Right renal pelvis (tissue), 4 donors: ENCODE results near the gene TFPT. TPM values are rescaled to one million over a fixed set of nuclear protein-coding genes. Genes with fewer than 3 reads are reported as not detected.
A peak's percentile ranks its signal among the peaks of the same experiment; 100 is the strongest.

Experiments
- DNase-seq, 4 donors: peaks; one replicate each; pipeline ENCODE4 v3.0.0-alpha.2; 2013; ENCODE audit warnings: low read depth in 4 of 4, low spot score in 3 of 4, missing footprints in 1 of 4
- polyA plus RNA-seq, 4 donors: library from polyadenylated mRNA; unstranded; fragments of 120-200 nt; gene quantifications; one replicate each; pipeline ENCODE4 v1.2.1, GENCODE V29; 2013; ENCODE audit not compliant: insufficient read length in 4 of 4

The TFPT gene, protein sequence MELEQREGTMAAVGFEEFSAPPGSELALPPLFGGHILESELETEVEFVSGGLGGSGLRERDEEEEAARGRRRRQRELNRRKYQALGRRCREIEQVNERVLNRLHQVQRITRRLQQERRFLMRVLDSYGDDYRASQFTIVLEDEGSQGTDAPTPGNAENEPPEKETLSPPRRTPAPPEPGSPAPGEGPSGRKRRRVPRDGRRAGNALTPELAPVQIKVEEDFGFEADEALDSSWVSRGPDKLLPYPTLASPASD
- 10 to 100 TPM; 14.3 to 22.6 (median 14.4) TPM for polyA plus RNA-seq

DNA sequence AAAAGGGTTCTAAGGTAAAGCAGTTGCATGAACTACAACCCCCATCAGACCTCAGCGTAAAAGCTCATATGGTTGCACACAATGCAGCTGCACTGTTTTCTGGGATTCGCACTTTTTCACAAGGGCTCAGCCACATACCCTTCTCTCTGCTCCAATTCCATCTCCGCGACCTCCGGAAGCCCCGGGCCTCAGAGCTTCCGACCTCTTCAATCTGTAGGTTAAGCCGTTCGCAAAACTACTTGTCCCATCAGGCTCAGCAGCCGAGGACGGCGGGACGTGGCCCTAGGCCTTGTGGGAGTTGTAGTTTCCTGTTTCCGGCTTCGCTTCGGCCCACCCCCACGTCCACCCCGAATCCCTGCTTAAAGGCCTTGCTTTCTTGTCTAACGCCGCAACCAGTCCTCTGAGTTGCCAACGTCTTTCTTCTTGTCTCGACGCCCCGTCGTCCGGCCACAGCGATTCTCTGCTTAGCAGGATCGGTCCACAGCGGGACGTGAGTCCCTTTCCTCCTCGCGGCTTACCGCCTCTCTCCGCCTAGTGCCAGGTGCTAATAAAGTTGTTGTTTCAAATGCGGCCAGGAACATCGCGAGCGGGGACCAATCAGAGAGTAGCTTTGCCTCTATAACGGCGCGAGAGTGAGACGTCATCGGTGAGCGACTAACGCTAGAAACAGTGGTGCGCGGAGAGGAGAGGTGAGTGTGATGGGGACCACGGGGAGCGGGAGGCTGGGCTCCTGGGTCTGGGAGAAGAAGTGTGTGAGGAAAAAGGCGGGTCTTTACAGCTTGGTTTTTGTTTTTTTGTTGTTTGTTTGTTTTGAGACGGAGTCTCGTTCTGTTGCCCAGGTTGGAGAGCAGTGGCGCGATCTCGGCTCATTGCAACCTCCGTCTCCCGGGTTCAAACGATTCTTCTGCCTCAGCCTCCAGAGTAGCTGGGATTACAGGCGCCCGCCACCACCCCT, at the start of gene TFPT, which contains the start of gene PRPF31:
Gene TFPT, minus strand, starts transcription at position 549 of the 955 bp plus-strand sequence. Its CDS starts 388 bp downstream, at position 161.
Gene PRPF31, plus strand, starts transcription at position 646 of the 955 bp plus-strand sequence. CDS start 2,525 bp downstream, outside the sequence.
- peak; percentile 97 to 99 (median 98) for DNase-seq

DNA sequence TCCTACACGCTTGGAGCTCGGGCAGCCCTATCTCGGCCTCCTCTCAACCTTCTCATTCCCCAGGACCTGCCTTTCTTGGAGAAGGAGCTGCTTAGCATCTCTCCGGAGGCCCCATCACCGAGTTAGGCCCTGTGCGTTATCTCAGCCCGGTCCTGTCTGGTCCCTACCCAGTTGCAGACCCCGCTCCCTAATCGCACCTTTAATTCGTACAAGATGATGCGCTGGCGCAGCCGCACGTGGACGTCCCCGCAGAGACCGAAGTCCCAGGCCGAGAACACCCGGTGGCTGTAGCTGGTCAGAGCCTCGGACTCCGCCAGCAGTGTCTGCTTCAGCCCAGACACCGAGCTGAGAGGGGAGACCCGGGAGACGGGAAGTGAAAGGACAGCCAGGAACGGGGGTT, 49.8 kb upstream of the TFPT start:
- DNase-seq: no peak

DNA sequence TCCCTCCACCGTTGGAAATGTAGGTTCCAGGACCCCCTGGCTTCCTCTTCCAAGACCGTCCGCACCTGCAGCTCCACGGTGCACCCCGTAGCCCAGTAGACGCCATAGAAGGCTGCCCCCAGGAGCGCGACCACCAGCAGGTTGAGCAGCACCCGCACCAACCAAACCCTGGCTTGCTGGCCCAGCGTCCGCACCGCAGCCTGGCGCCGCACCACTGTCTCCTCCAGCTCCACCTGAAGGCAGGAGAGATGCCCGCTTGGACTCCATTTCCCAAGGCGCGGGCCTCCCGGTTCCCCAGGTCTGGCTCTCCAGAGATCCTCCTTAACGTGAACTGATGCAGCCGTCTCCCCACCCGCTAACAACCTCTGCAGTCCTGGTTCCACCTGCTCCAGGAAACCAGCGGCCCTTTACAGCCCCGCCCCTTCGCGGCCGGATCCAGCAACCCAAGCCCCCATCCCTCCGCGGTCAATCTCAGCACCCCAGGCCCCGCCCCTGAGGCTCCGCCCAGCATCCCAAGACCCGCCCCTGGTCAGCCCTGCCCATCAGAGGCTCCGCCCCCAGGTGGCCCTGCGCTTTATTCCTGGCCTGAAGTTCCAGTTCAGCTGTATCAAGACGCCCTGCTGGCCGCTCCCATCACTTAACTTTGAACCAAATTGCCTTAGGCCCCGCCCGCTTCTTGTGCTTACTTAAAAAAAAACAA, 49.1 kb upstream of the TFPT start:
- no peak for DNase-seq

DNA sequence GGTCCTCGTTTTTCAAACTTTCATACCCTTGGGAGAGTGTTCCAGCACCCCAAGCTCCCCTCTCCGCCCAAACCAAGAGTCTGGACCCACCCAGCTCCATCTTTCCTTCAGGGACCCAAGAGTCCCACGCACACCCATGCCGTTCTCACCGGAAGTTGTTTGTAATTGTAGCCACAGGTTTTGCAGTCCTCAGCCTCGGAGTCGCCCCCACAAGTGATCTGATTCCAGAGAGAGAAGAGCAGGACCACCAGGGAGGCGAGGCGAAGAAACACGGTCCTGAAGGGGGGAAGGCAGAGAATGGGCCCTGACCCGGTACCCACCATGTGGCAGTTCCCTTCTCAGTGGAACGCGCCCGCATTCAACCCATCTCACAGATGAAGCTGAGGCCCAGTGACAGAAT, 47.4 kb upstream of the TFPT start:
- no peak for DNase-seq

DNA sequence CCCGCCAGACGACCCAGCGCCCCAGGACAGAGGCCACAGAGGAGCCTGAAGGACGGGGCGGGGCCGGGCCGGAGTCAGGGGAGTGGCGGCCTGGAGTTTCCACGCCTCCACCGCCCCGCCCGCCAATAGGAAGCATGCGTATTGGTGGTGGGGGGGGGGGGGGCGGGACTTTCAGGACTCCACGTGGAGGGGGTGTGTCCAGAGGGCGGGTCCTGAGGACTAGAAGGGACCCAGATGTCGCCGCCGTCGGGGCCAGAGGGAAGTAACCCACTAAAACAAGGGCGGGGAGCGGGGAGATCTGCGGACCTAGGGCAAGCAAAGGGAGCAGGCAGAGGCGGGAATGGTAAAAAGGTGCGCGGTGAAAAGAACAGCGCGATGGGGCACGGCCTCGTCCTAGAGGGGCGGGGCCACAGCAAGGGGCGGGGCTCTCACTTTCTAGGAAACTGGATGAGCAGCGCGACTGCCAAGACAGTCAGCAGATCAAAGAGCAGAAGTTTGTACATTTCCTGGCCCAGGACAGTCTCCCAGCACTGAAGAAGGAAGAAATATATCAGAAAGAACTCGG, 46.9 kb upstream of the TFPT start:
- DNase-seq: peak in 1 of 4 donors; percentile 60

DNA sequence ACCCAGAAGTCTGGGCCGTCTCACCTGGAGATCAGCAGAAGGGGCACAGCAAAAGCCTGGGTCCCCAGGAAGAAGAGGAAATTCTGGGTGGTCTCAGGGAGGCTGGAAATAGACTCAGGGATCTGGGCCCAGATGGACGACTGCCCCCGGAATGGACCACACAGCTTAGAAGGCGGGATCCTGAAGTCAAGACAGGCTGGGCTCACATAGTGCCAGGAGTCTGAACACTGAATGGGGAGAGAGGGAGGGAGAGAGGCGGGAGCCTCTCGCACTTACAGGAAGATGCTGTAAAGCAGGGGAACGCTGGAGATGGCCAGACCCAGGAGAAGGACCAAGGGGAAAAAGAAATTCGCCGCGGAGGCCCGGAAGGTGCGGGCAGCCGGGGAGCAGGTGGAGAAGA, 45.4 kb upstream of the TFPT start:
- DNase-seq: no peak

DNA sequence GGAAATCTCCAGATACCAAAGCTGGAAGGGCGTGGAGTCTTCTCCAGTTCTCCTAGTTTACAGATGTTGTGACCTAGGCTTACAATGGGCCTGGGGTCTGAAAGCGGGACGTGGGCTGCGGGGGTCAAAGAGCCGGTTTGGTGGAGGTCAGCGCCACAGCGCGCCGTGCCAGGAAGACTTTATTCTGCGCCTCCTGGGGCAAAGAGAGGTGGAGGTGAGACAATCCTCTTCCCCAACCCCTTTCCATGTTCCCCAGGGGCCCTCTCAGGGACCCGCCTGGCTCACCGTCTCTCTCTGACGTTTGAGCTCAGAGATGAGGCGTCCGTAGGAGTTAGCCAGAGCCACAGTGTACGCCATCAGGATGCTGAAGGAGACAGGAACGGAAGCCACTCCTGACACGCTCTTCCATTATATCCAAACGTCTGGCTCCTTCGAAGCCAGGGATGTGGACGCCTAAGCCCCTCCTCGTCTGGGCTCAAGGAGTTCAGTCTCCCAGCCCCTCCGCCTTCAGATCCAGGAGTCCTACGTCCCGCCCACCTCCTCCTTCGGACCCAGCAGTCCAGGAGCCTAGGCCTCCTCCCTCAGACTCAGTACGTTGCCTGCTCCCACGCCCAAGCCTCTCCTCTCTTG, 44.8 kb upstream of the TFPT start:
- DNase-seq: no peak

DNA sequence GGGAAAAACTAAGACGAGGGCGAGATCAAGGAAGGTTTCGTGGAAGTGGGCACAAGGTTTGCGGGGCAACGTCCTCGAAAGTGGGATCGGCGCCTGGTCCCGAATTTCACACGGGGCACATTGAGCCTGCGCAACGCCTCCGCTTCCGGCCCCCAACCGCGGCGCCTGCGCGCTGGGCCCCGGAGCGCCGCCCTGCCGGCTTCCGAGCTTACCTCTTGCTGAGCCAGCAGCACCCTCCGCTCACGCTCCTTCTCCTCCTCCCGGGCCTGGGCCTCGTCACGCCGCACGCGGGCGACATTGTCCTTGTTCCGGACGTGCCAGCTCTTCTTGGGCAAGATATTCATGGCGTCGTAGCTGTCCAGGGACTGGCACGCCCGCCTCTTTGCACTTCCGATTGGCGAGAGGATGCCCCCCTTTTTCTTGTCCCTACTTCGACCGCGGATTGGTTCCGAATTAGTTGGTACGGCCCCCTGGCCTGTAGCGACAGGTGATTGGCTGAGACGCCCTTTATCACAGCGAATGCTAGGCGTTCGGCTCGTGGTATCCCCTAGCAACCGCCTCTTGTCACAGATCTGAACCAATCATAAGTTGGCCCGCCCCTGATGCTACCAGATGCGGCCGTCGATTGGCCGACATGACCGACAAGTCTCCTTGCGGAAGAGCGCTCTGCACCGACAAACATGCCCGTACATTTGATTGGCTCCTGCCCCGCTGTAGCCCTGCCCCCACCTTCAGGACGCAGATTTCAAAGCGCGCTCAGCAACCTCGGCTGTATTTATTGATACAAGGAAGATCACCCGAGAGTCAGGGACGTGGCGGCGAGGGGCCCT, 44.1 kb upstream of the TFPT start, which contains the start of gene LENG1:
Gene LENG1, minus strand, starts transcription at position 370 of the 830 bp plus-strand sequence. Its CDS starts 26 bp downstream, at position 344.
- peak; percentile 98 to 100 (median 100) for DNase-seq

DNA sequence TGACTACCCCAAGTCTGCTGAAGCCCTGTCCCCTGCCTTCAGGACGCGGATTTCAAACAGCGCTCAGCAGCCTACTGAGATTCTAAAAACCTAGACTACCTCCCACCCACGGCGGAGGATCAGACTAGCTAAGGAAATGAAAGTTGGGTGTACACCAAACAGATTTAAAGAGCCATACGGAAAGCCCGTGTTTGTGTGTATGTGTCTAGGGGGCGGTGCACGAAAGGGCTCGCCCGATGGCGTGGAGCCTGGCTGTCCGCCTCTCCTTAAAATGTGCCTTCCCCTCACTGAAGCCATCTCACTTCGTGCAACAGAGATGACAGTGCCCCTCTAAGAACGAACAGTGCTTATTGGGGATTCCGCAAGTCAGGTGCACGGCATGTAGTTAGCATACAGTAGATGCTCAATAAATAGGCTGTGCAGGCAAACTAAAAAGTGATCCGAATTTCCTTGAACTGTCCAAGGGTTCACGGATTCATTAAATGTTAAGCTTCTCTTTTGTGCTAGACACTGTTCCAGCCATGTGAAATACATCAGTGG, 43.4 kb upstream of the TFPT start:
- no peak for DNase-seq

DNA sequence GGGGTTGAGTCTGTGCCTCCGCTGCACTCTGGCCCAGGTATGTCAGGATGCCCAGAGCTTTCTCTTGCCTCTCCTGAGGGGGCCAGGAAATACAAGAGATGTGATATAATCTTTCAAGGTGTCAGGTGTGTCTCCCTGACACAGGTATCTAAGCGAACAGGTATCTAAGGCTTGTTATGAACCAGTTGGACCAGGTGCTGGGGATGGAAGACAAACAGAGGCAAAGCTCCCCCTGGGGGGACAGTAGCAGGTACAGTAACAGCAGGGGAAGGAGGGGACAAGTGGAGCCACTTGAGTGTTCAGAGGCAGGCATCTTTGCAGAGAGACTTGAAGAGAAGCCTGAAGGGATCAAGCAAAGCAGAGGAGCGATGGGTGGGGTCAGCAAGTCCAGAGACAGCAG, 41.5 kb upstream of the TFPT start:
- DNase-seq: no peak

DNA sequence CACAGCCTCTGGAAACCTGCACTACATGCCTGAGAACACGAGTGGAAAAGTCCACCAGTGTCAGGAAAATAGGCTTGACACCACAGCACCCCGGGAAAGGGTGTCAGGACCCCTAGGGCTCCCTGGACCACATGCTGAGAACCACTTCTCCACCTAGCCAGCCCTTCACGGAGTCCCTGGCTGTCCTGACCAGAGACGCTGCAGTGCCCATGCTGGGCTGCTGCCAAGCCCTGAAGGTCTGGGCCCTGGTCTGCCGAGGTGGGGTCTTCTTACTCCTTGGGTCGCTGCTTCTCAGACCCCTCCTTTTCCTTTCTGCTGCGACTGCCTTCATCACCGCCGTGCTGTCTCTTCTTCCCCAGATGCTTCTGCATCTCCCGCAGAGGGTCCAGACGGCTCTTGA, 41.0 kb upstream of the TFPT start:
- no peak for DNase-seq

DNA sequence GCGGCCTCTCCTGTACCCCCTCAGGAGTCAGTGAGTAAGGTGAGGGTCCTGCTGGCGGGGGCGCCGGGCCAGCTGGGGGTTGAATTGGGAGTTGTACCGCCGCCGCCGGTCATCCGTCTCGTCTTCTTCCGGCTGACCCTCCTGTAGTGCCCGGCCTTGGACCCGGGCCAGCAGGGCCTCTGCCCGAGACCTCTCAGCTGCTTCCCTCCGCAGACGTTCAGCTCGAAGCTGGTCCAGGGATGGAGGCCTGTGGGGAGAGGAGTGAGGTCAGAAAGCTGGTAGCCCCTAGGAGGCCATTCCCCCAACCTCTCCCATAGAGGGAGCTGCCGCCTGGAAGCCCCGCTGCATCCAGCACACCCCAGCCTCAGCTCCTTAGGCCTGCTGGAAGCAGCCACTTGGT, 40.2 kb upstream of the TFPT start:
- DNase-seq: no peak

DNA sequence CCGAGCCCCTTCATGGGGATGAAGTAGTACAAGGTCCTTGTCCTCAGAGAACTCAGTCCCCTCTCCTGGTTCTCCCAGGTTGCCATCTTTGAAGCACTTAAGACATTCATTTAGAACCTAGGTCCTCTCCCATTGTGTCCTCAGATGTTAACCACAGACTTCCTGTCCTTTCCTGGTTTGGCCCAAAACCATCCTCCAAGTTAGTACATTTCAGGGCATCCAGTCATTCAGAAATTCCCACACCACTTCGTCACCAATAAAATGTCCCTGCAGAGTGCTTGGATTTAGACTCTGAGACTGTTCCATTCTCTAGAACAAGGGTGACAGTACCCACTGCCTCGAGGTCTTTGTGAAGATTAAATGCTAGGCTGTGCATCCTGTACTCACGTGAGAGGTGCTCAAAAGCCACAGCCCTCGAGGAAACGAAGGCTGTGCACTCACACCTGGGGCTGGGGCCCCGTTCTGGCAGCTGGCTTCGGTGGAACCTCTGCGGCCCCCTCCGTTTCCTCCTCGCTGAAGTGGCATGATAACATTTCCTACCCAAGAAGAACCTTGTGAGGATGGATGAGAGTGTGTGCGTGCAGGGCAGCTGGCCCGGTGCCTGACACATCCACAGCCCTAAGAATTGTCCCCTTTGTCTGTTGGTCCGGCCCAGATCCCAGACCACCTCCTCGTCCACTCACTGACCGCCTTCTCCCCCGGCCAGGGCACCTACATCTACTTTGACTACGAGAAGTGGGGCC, 39.3 kb upstream of the TFPT start:
- DNase-seq: no peak

DNA sequence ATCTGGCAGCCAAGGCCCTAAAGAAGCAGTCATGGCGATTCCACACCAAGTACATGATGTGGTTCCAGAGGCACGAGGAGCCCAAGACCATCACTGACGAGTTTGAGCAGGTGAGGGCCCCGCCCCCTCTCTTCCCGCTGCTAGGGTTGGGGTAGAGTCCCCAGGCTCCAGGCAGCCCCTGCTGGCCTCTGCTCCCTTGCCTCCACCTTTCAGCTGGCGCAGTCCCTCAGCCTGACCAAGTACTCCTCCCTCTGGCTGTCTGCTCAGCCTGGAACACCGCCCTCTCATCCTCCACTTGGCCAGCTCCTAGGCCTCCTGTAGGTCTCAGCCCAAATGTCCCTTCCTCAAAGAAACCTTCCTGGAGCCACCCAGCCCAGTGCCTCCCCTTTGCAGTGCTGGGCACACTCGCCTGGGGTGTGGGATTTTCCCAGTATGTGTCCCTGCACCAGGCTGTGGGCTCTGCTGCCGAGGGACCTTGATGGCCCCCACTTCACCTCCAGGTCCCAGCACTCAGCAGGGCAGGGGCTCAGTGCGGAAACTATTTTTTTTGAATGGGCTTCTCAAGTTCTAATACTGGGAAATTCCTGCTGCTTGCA, 38.4 kb upstream of the TFPT start:
- no peak for DNase-seq

DNA sequence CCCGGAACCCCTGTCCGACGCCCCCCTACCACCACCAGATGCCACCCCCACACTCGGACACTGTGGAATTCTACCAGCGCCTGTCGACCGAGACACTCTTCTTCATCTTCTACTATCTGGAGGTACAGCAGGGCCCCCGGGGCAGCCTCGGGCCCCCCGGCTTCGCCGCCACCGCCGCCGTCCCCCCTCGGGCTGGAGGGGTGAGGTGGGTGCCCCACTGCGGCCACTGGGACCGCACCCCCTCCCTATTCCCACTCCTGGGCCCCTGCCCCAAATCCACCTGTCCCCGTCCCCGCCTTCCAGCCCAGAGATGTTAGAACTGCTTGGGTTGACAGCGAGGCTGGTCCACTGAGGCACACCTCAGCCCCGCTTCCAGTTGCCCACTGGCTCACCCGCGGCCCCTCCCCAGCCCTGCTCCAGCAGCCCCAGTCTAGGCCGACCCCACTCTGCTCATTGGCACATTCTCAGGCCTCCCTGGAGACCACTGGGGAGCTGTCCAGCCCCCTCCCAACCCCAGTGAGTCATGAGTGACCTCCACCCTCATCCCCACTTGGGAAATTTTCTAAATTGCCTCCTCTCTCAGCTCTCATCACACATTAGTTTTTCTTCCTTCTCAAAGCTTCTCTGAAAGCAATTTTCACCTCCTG, 37.5 kb upstream of the TFPT start:
- no peak for DNase-seq

DNA sequence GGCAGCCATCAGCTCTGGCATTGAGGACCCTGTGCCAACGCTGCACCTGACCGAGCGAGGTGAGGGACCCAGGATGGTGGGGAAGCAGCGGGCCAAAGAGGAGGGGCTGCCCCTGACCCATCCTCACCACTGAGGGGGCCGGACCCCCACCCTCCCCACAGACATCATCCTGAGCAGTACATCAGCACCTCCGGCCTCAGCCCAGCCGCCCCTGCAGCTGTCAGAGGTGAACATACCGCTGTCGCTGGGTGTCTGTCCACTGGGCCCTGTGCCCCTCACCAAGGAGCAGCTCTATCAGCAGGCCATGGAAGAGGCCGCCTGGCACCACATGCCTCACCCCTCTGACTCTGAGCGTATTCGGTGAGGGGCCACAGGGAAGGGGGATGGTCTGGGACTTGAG, 36.8 kb upstream of the TFPT start:
- no peak for DNase-seq

DNA sequence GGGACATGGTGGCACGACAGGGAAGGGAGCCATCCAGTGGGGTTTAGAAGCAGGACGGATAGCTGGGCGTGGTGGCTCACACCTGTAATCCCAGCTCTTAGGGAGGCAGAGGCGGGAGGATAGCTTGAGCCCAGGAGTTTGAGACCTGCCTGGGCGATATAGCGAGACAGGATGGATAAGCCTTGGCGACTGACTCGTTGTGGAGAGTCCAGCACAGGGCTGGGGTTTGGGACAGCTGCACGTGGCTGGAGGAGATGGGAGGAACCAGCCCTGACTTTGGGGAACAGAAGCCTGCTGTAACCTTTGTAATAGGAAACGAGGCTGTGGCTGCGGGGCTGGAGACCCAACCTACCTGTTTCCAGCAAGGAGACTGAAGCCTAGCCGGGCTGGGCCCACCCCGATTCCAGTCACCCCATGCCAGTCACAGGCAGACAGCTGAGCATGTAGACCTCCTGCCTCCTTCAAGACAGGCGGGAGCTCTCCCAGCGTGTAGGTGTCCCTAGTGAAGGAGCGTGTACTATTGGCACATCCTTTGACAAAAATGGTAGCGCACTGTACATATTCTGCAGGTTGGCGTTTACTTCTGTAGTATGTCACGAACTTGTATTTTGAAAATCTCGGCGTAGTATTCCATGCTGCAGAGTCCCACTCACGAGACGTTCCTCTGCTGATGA, 36.0 kb upstream of the TFPT start:
- DNase-seq: no peak
